ENCODE results near the gene ARIH2.
A peak's percentile ranks its signal among the peaks of the same experiment; 100 is the strongest.

ARIH2 gene

GRCh38 chr3:48894516-48894915, 24.1 kb upstream of the ARIH2 start:
- Histone ChIP-seq H3K27ac (ENCODE audit: low read length, poor library complexity, severe bottlenecking) (no peak overlapping the region), H4K8ac (ENCODE audit: low read length) (no peak overlapping the region), H2BK12ac (ENCODE audit: low read length in 2 of 2) (no peak overlapping the region), H3K4ac (ENCODE audit: low read depth in 1 of 2, low read length in 2 of 2) (no peak overlapping the region), H2BK15ac (ENCODE audit: low read depth, poor library complexity, severe bottlenecking) (no peak overlapping the region), H2AK5ac (ENCODE audit: low read length, severe bottlenecking) (no peak overlapping the region), H3K27me3 (ENCODE audit: control insufficient read depth in 1 of 2, insufficient read depth in 1 of 2, low read length in 2 of 2) (no peaks in the 10 kb centered on the region), H3K14ac (ENCODE audit: low read length in 2 of 2) (no peak overlapping the region), H3K36me3 (ENCODE audit: control insufficient read depth in 1 of 2, insufficient read depth in 2 of 2, low read depth in 1 of 2, low read length in 2 of 2) (peaks cover 8 to 11% of the 10 kb centered on the region in 2 experiments), H2BK5ac (ENCODE audit: low read depth, low read length, poor library complexity, severe bottlenecking) (no peak overlapping the region), H2BK120ac (ENCODE audit: low read depth, low read length) (no peak overlapping the region), H3K18ac (ENCODE audit: low read depth in 1 of 2, low read length in 2 of 2) (no peak overlapping the region), H2AFZ (ENCODE audit: low read depth, low read length) (no peak overlapping the region), H3K9me3 (ENCODE audit: control insufficient read depth, low read length) (no peaks in the 10 kb centered on the region), H3K9ac (ENCODE audit: low read length) (no peak overlapping the region), H4K91ac (ENCODE audit: low read length) (no peak overlapping the region), H3K23ac (ENCODE audit: low read length in 2 of 2) (no peak overlapping the region), H3K4me3 (ENCODE audit: insufficient read depth in 1 of 2, low read depth in 1 of 2, low read length in 2 of 2) (no peak overlapping the region), H3K4me2 (ENCODE audit: low read length, poor library complexity, severe bottlenecking) (no peak overlapping the region), H3K4me1 (ENCODE audit: control insufficient read depth, insufficient read depth, low read depth, low read length) (peaks cover 3% of the 10 kb centered on the region), H3K79me1 (replicated peaks; ENCODE audit: low read length, poor library complexity, severe bottlenecking) (peaks cover 9% of the 10 kb centered on the region)
- DNase-seq, result no peak
- 97% methylated on average over 6 of the region's 6 CpGs for WGBS

DNA sequence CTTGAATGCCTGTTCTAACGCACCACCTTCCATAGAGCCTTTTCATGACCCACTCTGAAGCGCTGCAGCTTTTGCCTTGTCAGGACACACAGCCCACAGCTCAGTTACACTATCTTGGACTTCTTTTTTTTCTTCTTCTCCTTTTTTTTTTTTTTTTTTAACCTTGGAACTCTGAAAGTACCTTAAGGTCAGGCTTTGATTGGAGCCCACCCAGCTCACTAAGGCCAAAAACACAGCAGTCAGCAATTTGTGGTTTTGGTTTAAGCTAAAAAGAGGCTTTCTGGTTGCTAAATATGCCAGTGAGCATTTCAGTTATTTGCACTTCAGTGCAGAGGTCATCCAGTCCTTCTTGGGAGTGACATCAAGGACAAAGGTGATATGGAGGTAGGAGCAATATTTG, 21.7 kb upstream of the ARIH2 start:
- H3K4ac ChIP-seq (ENCODE audit: low read depth in 1 of 2, low read length in 2 of 2), result no peak overlapping the region
- 99% methylated on average over 2 of the region's 2 CpGs for WGBS
- no peak overlapping the region for H3K9ac ChIP-seq (ENCODE audit: low read length)
- no peak overlapping the region for H2BK5ac ChIP-seq (ENCODE audit: low read depth, low read length, poor library complexity, severe bottlenecking)
- H2AFZ ChIP-seq (ENCODE audit: low read depth, low read length), result no peak overlapping the region
- peaks cover 8% of the 10 kb centered on the region for H3K79me1 ChIP-seq (replicated peaks; ENCODE audit: low read length, poor library complexity, severe bottlenecking)
- no peak overlapping the region for H2BK120ac ChIP-seq (ENCODE audit: low read depth, low read length)
- H2BK12ac ChIP-seq (ENCODE audit: low read length in 2 of 2), result no peak overlapping the region
- no peak for DNase-seq
- peaks cover 0 to 2% of the 10 kb centered on the region in 2 experiments for H3K36me3 ChIP-seq (ENCODE audit: control insufficient read depth in 1 of 2, insufficient read depth in 2 of 2, low read depth in 1 of 2, low read length in 2 of 2)
- H3K27me3 ChIP-seq (ENCODE audit: control insufficient read depth in 1 of 2, insufficient read depth in 1 of 2, low read length in 2 of 2), result no peaks in the 10 kb centered on the region
- no peak overlapping the region for H3K23ac ChIP-seq (ENCODE audit: low read length in 2 of 2)
- no peak overlapping the region for H3K14ac ChIP-seq (ENCODE audit: low read length in 2 of 2)
- H4K8ac ChIP-seq (ENCODE audit: low read length), result no peak overlapping the region
- no peak overlapping the region for H4K91ac ChIP-seq (ENCODE audit: low read length)
- H3K4me3 ChIP-seq (ENCODE audit: insufficient read depth in 1 of 2, low read depth in 1 of 2, low read length in 2 of 2), result no peak overlapping the region
- H3K27ac ChIP-seq (ENCODE audit: low read length, poor library complexity, severe bottlenecking), result no peak overlapping the region
- H2BK15ac ChIP-seq (ENCODE audit: low read depth, poor library complexity, severe bottlenecking), result no peak overlapping the region
- H3K4me1 ChIP-seq (ENCODE audit: control insufficient read depth, insufficient read depth, low read depth, low read length), result peaks cover 3% of the 10 kb centered on the region
- no peak overlapping the region for H3K18ac ChIP-seq (ENCODE audit: low read depth in 1 of 2, low read length in 2 of 2)
- H2AK5ac ChIP-seq (ENCODE audit: low read length, severe bottlenecking), result peak overlapping the region; percentile 23
- no peak overlapping the region for H3K4me2 ChIP-seq (ENCODE audit: low read length, poor library complexity, severe bottlenecking)
- no peaks in the 10 kb centered on the region for H3K9me3 ChIP-seq (ENCODE audit: control insufficient read depth, low read length)

DNA sequence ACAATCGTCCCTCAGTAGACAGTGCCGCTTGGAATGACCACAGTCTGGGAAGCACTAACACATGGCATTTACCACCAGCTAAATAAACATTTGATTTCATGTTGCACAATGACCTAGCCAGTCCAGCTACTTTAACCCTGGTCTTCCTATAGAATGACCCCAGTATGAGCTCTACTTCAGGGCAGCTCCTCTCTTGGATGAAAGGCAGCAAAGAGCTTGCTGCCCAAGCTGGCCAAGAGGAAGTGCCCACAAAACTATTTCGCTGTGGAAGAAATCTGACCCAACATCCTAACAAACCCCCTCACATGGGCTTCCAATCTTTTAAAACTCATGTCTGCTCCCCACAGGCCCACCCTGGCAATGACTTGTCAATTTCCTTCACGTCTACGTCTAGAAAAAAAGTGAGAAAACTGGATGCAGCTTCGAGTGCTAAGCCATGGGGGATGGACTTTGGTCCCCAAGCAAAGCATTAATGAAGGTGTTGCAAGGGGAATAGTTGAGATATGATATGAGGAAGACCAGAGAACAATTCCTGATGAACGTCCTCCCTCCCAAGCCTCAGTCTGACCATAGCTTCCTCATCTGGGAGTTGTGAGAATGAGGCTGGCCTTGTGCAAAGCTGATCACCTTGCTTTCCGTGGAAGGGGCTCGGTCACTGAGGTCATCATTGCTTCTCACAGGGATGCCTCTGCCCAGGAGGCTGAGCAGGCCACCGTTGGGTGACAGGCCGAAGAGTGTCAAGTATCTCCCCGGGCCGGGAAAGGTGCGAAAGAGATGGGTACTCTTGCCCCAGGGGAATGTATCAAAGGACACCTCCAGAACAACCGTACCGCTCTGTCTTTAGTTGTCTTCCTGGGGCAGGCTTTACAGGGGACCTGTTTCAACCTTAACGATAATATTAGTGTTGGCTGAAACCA, 20.9 kb upstream of the ARIH2 start:
- Histone ChIP-seq H3K79me1 (replicated peaks; ENCODE audit: low read length, poor library complexity, severe bottlenecking) (peaks cover 6% of the 10 kb centered on the region), H3K4me1 (ENCODE audit: control insufficient read depth, insufficient read depth, low read depth, low read length) (peaks cover 3% of the 10 kb centered on the region), H3K23ac (ENCODE audit: low read length in 2 of 2) (no peak overlapping the region), H2AK5ac (ENCODE audit: low read length, severe bottlenecking) (no peak overlapping the region), H4K8ac (ENCODE audit: low read length) (no peak overlapping the region), H3K4me2 (ENCODE audit: low read length, poor library complexity, severe bottlenecking) (peak overlapping the region; percentile 69), H3K27ac (ENCODE audit: low read length, poor library complexity, severe bottlenecking) (no peak overlapping the region), H3K9ac (ENCODE audit: low read length) (peak overlapping the region; percentile 87), H2BK5ac (ENCODE audit: low read depth, low read length, poor library complexity, severe bottlenecking) (no peak overlapping the region), H2BK15ac (ENCODE audit: low read depth, poor library complexity, severe bottlenecking) (no peak overlapping the region), H3K9me3 (ENCODE audit: control insufficient read depth, low read length) (no peaks in the 10 kb centered on the region), H3K36me3 (ENCODE audit: control insufficient read depth in 1 of 2, insufficient read depth in 2 of 2, low read depth in 1 of 2, low read length in 2 of 2) (no peaks in the 10 kb centered on the region), H3K27me3 (ENCODE audit: control insufficient read depth in 1 of 2, insufficient read depth in 1 of 2, low read length in 2 of 2) (no peaks in the 10 kb centered on the region), H2AFZ (ENCODE audit: low read depth, low read length) (peak overlapping the region; percentile 95), H2BK120ac (ENCODE audit: low read depth, low read length) (no peak overlapping the region), H3K14ac (ENCODE audit: low read length in 2 of 2) (no peak overlapping the region), H4K91ac (ENCODE audit: low read length) (no peak overlapping the region), H3K4me3 (ENCODE audit: insufficient read depth in 1 of 2, low read depth in 1 of 2, low read length in 2 of 2) (peak overlapping the region; percentile 9 to 94), H2BK12ac (ENCODE audit: low read length in 2 of 2) (no peak overlapping the region), H3K18ac (ENCODE audit: low read depth in 1 of 2, low read length in 2 of 2) (peak overlapping the region in 1 of 2 experiments; percentile 47), H3K4ac (ENCODE audit: low read depth in 1 of 2, low read length in 2 of 2) (no peak overlapping the region)
- 58% methylated on average over 17 of the region's 17 CpGs for WGBS
- peak; percentile 61 for DNase-seq

GRCh38 chr3:48898383-48899234, 20.0 kb upstream of the ARIH2 start, which contains the start of gene SLC25A20:
TSS of gene SLC25A20 (minus strand) at chr3:48898882. CDS start at chr3:48898794, 88 bp downstream.
- Histone ChIP-seq H3K4ac (ENCODE audit: low read depth in 1 of 2, low read length in 2 of 2) (peak within 1 kb of the TSS in 1 of 2 experiments; percentile 73), H3K18ac (ENCODE audit: low read depth in 1 of 2, low read length in 2 of 2) (peak within 1 kb of the TSS; percentile 56 to 96), H3K9ac (ENCODE audit: low read length) (peak within 1 kb of the TSS; percentile 87), H3K4me1 (ENCODE audit: control insufficient read depth, insufficient read depth, low read depth, low read length) (peaks cover 3% of the 10 kb centered on the region), H2BK15ac (ENCODE audit: low read depth, poor library complexity, severe bottlenecking) (peak within 1 kb of the TSS; percentile 74), H2BK5ac (ENCODE audit: low read depth, low read length, poor library complexity, severe bottlenecking) (no peak within 1 kb of the TSS), H2AK5ac (ENCODE audit: low read length, severe bottlenecking) (no peak within 1 kb of the TSS), H2BK12ac (ENCODE audit: low read length in 2 of 2) (peak within 1 kb of the TSS in 1 of 2 experiments; percentile 73), H3K27me3 (ENCODE audit: control insufficient read depth in 1 of 2, insufficient read depth in 1 of 2, low read length in 2 of 2) (no peaks in the 10 kb centered on the region), H3K14ac (ENCODE audit: low read length in 2 of 2) (peak within 1 kb of the TSS in 1 of 2 experiments; percentile 87), H3K27ac (ENCODE audit: low read length, poor library complexity, severe bottlenecking) (peak within 1 kb of the TSS; percentile 7), H3K36me3 (ENCODE audit: control insufficient read depth in 1 of 2, insufficient read depth in 2 of 2, low read depth in 1 of 2, low read length in 2 of 2) (no peaks in the 10 kb centered on the region), H4K8ac (ENCODE audit: low read length) (peak within 1 kb of the TSS; percentile 75), H3K79me1 (replicated peaks; ENCODE audit: low read length, poor library complexity, severe bottlenecking) (peaks cover 6% of the 10 kb centered on the region), H2BK120ac (ENCODE audit: low read depth, low read length) (no peak within 1 kb of the TSS), H3K4me2 (ENCODE audit: low read length, poor library complexity, severe bottlenecking) (peak within 1 kb of the TSS; percentile 69), H3K23ac (ENCODE audit: low read length in 2 of 2) (peak within 1 kb of the TSS in 1 of 2 experiments; percentile 77), H3K4me3 (ENCODE audit: insufficient read depth in 1 of 2, low read depth in 1 of 2, low read length in 2 of 2) (peak within 1 kb of the TSS; percentile 88 to 94), H2AFZ (ENCODE audit: low read depth, low read length) (peak within 1 kb of the TSS; percentile 95), H4K91ac (ENCODE audit: low read length) (peak within 1 kb of the TSS; percentile 91), H3K9me3 (ENCODE audit: control insufficient read depth, low read length) (no peaks in the 10 kb centered on the region)
- DNase-seq, result peak; percentile 82
- 2% methylated on average over 54 of the region's 54 CpGs for WGBS

All from mesenchymal stem cell (in vitro differentiated cells and primary cell).